HCT116 (cell line): ENCODE measurements around the gene ZBTB7C. TPM values are rescaled to one million over a fixed set of nuclear protein-coding genes. Genes with fewer than 3 reads are reported as not detected.

ENCODE experiments used
- ATAC-seq: fragments of 200-7000 bp; cut with Tn5 transposase; 2 replicates; pipeline ENCODE4 v1.9.1; 2020; ENCODE audit warnings: mild to moderate bottlenecking, moderate library complexity
- BruUV-seq: library from RNA; stranded (reverse); fragments of 400-500 nt; replicated peaks from 2 replicates; lab custom pipeline; 2021; lab: Mats Ljungman, UMichigan
- CTCF ChIA-PET: fragments of 300-600 bp; sonication (Branson Sonifier 250); formaldehyde crosslinking; loops from one replicate; lab custom pipeline; 2021; ENCODE audit warnings: antibody characterized with exemption; lab: Charles Lee
- POLR2A ChIA-PET: fragments of 300-600, 350-600 bp; sonication (Branson Sonifier 250); formaldehyde crosslinking; loops from one replicate; lab custom pipeline; 2021; ENCODE audit warnings: antibody characterized with exemption; lab: Charles Lee
- RAD21 ChIA-PET, 2 experiments: fragments of 300-600 bp; sonication (Branson Sonifier 250); formaldehyde crosslinking; loops; one replicate each; lab custom pipeline; 2023; ENCODE audit warnings: low total read pairs in 2 of 2; ENCODE audit not compliant: uncharacterized antibody in 2 of 2, unreplicated experiment in 2 of 2, low non-redundant PET in 1 of 2; lab: Charles Lee
- DNase-seq: peaks from one replicate; pipeline ENCODE4 v3.0.0-alpha.2; 2010; ENCODE audit warnings: low read depth, low spot score
- H2AFZ ChIP-seq: fragments of 200-600 bp; shearing (Covaris generic), sonication (generic); 2 replicates; pipeline ENCODE4 v1.6.1; 2017; ENCODE audit warnings: low read depth, mixed run types, mixed read lengths, antibody characterized with exemption, low read length; ENCODE audit not compliant: poor library complexity, severe bottlenecking
- H3K27ac ChIP-seq: 2 replicates; pipeline ENCODE4 v1.5.1; 2012; ENCODE audit warnings: low read depth, low read length
- H3K27me3 ChIP-seq: fragments of 200-600 bp; sonication (generic); 2 replicates; pipeline ENCODE4 v1.6.1; 2016; ENCODE audit warnings: mixed run types, low read length, mixed read lengths; ENCODE audit not compliant: insufficient read depth
- H3K36me3 ChIP-seq, 2 experiments: fragments of 200-500 bp in 1 of 2; fragments of 200-600 bp in 1 of 2; sonication (Bioruptor generic) in 1 of 2; sonication (generic) in 1 of 2; 2 replicates each; pipeline versions ENCODE4 v1.5.1 to v1.6.1; 2014 to 2016; ENCODE audit warnings: low read length in 2 of 2, inconsistent platforms in 1 of 2, mixed read lengths in 1 of 2, mixed run types in 1 of 2; ENCODE audit not compliant: insufficient read depth in 2 of 2, control insufficient read depth in 1 of 2
- H3K4me1 ChIP-seq, 2 experiments: fragments of 200-600 bp in 1 of 2; sonication (generic) in 1 of 2; 2 replicates each; pipeline versions ENCODE4 v1.5.1 to v1.6.1; 2012 to 2017; ENCODE audit warnings: low read length in 2 of 2, inconsistent platforms in 1 of 2, mild to moderate bottlenecking in 1 of 2, mixed read lengths in 1 of 2, mixed run types in 1 of 2, moderate library complexity in 1 of 2; ENCODE audit not compliant: insufficient read depth in 2 of 2, control insufficient read depth in 1 of 2
- H3K4me2 ChIP-seq: fragments of 200-600 bp; sonication (generic); 2 replicates; pipeline ENCODE4 v1.6.1; 2017; ENCODE audit warnings: mixed run types, low read length, mixed read lengths
- H3K4me3 ChIP-seq, 2 experiments: fragments of 200-600 bp in 1 of 2; sonication (generic) in 1 of 2; replicated peaks in 1 of 2; 2 replicates each; pipeline ENCODE4 v1.5.1; 2011 to 2016; ENCODE audit warnings: low read length in 2 of 2, control low read depth in 1 of 2, low read depth in 1 of 2, mild to moderate bottlenecking in 1 of 2, mixed read lengths in 1 of 2, mixed run types in 1 of 2
- H3K79me2 ChIP-seq: fragments of 200-600 bp; sonication (generic); 2 replicates; pipeline ENCODE4 v1.6.1; 2017; ENCODE audit warnings: mild to moderate bottlenecking, mixed run types, low read length, moderate library complexity, mixed read lengths; ENCODE audit not compliant: insufficient read depth
- H3K9ac ChIP-seq: fragments of 200-600 bp; sonication (generic); 2 replicates; pipeline ENCODE4 v1.6.1; 2016; ENCODE audit warnings: low read length, mixed read lengths
- H3K9me2 ChIP-seq: fragments of 200-600 bp; sonication (generic), shearing (Covaris generic); 2 replicates; pipeline ENCODE4 v1.6.1; 2017; ENCODE audit warnings: mixed run types, mild to moderate bottlenecking, moderate library complexity; ENCODE audit not compliant: insufficient read depth
- H3K9me3 ChIP-seq, 2 experiments: fragments of 200-500 bp in 1 of 2; fragments of 200-600 bp in 1 of 2; sonication (Bioruptor generic) in 1 of 2; sonication (generic) in 1 of 2; 2 replicates each; pipeline ENCODE4 v1.6.1; 2014 to 2017; ENCODE audit warnings: low read length in 2 of 2, mixed read lengths in 2 of 2, inconsistent platforms in 1 of 2, low read depth in 1 of 2, mild to moderate bottlenecking in 1 of 2, mixed run types in 1 of 2, moderate library complexity in 1 of 2; ENCODE audit not compliant: control insufficient read depth in 1 of 2, insufficient read depth in 1 of 2
- H4K20me1 ChIP-seq: fragments of 200-600 bp; sonication (generic), shearing (Covaris generic); 2 replicates; pipeline ENCODE4 v1.6.1; 2017; ENCODE audit warnings: mixed run types, mild to moderate bottlenecking, moderate library complexity; ENCODE audit not compliant: insufficient read depth
- CEBPB ChIP-seq: IDR thresholded peaks from 2 replicates; pipeline ENCODE4 v1.6.1; 2012; ENCODE audit warnings: low read depth
- EGR1 ChIP-seq: IDR thresholded peaks from 2 replicates; pipeline ENCODE4 v1.6.1; 2012; ENCODE audit warnings: low read depth
- ELF1 ChIP-seq: IDR thresholded peaks from 2 replicates; pipeline ENCODE4 v1.6.1; 2012; ENCODE audit warnings: low read depth, borderline replicate concordance
- EZH2 ChIP-seq: fragments of 200-600 bp; sonication (generic); IDR thresholded peaks from 2 replicates; pipeline ENCODE4 v1.6.1; 2017; ENCODE audit warnings: antibody characterized with exemption, mixed run types
- EZH2phosphoT487 ChIP-seq: fragments of 200-600 bp; IDR thresholded peaks from 2 replicates; pipeline ENCODE4 v1.6.1; 2018; ENCODE audit warnings: antibody characterized with exemption, borderline replicate concordance
- FOSL1 ChIP-seq: IDR thresholded peaks from 2 replicates; pipeline ENCODE4 v1.6.1; 2012; ENCODE audit warnings: low read depth
- POLR2A ChIP-seq: IDR thresholded peaks from 2 replicates; pipeline ENCODE4 v1.7.0; 2011; ENCODE audit warnings: borderline replicate concordance; ENCODE audit not compliant: insufficient read depth, insufficient read length; ENCODE audit errors: extremely low read depth
- POLR2AphosphoS5 ChIP-seq: IDR thresholded peaks from 2 replicates; pipeline ENCODE4 v1.6.1; 2011; ENCODE audit warnings: mild to moderate bottlenecking, low read depth, low read length, moderate library complexity
- RAD21 ChIP-seq: IDR thresholded peaks from 2 replicates; pipeline ENCODE4 v1.6.1; 2012; ENCODE audit warnings: low read depth, mild to moderate bottlenecking
- SP1 ChIP-seq: IDR thresholded peaks from 2 replicates; pipeline ENCODE4 v1.6.1; 2012; ENCODE audit warnings: low read depth
- SRF ChIP-seq: IDR thresholded peaks from 2 replicates; pipeline ENCODE4 v1.6.1; 2012; ENCODE audit warnings: low read depth
- TCF7L2 ChIP-seq: IDR thresholded peaks from 2 replicates; pipeline ENCODE4 v1.7.0; 2011; ENCODE audit warnings: borderline replicate concordance, inconsistent platforms; ENCODE audit not compliant: insufficient read depth, insufficient read length; ENCODE audit errors: extremely low read depth
- YY1 ChIP-seq: IDR thresholded peaks from 2 replicates; pipeline ENCODE4 v1.6.1; 2011; ENCODE audit warnings: low read length, low read depth, moderate library complexity, mild to moderate bottlenecking; ENCODE audit not compliant: insufficient replicate concordance; ENCODE audit errors: extremely low read depth
- ZFX ChIP-seq: fragments of 450-650 bp; IDR thresholded peaks from 2 replicates; pipeline ENCODE4 v1.6.1; 2017
- ZNF274 ChIP-seq: fragments of 200-500 bp; sonication (Bioruptor generic); IDR thresholded peaks from 2 replicates; pipeline ENCODE4 v1.6.1; 2014; ENCODE audit warnings: mild to moderate bottlenecking, low read depth, low read length, inconsistent platforms
- intact Hi-C: fragments of 100-400 bp; cut with micrococcal nuclease; formaldehyde crosslinking; loops from 2 replicates; pipeline ENCODE4 v1.10.0; 2022
- total RNA-seq: library from RNA; stranded (reverse); gene quantifications from one replicate; pipeline ENCODE4 v1.2.1, GENCODE V29; 2021; ENCODE audit not compliant: unreplicated experiment
- TF ChIP-seq, protein P1 (sequence below): IDR thresholded peaks from 2 replicates; pipeline ENCODE4 v1.6.1; 2011; ENCODE audit warnings: mild to moderate bottlenecking, low read length, moderate library complexity; ENCODE audit not compliant: insufficient replicate concordance; ENCODE audit errors: extremely low read depth
- TF ChIP-seq, protein P2 (sequence below): IDR thresholded peaks from 2 replicates; pipeline ENCODE4 v1.6.1; 2012
- TF ChIP-seq, protein P3 (sequence below): IDR thresholded peaks from 2 replicates; pipeline ENCODE4 v1.6.1; 2012

The ZBTB7C gene
- total RNA-seq, 1 experiment from 2014 or later: 0.37 TPM

DNA sequence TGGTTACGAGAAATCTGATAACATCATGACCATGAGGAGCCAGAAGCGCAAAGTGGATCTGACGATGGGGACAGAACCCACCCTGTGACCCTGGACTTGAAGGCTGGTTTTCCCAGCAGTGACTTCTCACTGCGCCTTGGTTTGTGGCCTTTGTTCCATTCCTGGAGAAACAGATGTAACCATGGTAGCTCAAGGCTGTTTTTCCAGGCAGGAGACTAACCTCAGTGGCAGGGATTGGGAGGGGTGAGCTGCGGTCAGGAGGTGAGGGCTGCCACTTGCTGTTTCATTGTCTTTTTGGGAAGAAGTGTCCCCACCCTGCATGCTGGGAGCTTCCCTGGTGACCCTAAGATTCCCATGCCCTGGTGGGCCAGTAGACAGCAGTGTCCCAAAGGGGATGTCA lies 362.3 kb downstream of the ZBTB7C start:
- Histone ChIP-seq H3K4me1 (peaks cover 0 to 8% of the 10 kb centered on the region in 2 experiments; a peak in 2 of 4 replicates), H3K4me3 (no peak overlapping the region), H3K9me3 (no peaks in the 10 kb centered on the region), H3K36me3 (no peaks in the 10 kb centered on the region), H3K9ac (no peak overlapping the region), H3K27ac (no peak overlapping the region), H3K9me2 (no peaks in the 10 kb centered on the region), H3K79me2 (no peaks in the 10 kb centered on the region), H2AFZ (no peak overlapping the region), H3K27me3 (peaks cover 13% of the 10 kb centered on the region; the same call in 1 of the 2 replicates), H3K4me2 (no peak overlapping the region), H4K20me1 (no peaks in the 10 kb centered on the region)
- DNase-seq: no peak
- intact Hi-C loops: no loop called here
- ChIA-PET RAD21 (no interaction called here), POLR2A (no interaction called here), CTCF (interaction anchor here (1.0 kb wide), 1 partner anchor 398 kb away, joined by 3 read pairs; no protein-coding TSS in a partner anchor)
- BruUV-seq: no TSS peak
- TF ChIP-seq ZNF274: no peak
- no peak for TF ChIP-seq ZFX
- no peak for ATAC-seq

DNA sequence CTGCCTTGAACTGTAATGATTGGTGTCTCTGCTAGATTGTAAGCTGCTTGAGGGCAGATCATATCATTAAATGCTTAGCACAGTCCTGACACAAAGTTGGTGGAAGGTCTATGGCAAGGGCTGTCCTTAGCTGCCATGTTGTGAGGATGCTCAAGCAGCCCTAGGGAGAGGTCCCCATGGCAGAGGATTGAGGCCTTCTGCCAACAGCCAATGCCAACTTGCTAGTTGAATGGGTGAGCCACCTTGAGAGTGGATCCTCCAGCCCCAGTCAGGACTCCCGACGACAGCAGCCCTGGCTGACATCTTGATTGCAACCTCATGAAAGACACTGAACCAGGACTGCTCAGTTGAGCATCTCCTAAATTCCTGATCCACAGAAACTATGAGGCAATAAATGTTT lies 363.4 kb downstream of the ZBTB7C start:
- H3K4me2 ChIP-seq: no peak overlapping the region
- no peak overlapping the region for H3K27ac ChIP-seq
- H3K36me3 ChIP-seq: no peaks in the 10 kb centered on the region
- peaks cover 0 to 8% of the 10 kb centered on the region in 2 experiments; a peak in 2 of 4 replicates for H3K4me1 ChIP-seq
- H3K27me3 ChIP-seq: peaks cover 13% of the 10 kb centered on the region; the same call in 1 of the 2 replicates
- no peak for DNase-seq
- no peak overlapping the region for H2AFZ ChIP-seq
- ChIA-PET POLR2A (no interaction called here), CTCF (no interaction called here), RAD21 (no interaction called here)
- no peak overlapping the region for H3K9ac ChIP-seq
- BruUV-seq: no TSS peak
- no peaks in the 10 kb centered on the region for H3K9me3 ChIP-seq
- no peaks in the 10 kb centered on the region for H3K79me2 ChIP-seq
- no peaks in the 10 kb centered on the region for H3K9me2 ChIP-seq
- no peaks in the 10 kb centered on the region for H4K20me1 ChIP-seq
- TF ChIP-seq POLR2AphosphoS5 (no peak), FOSL1 (no peak), SRF (no peak), EZH2phosphoT487 (no peak), EZH2 (no peak), CEBPB (no peak), ZFX (no peak), EGR1 (no peak), SP1 (no peak), POLR2A (no peak), YY1 (no peak), RAD21 (no peak), ELF1 (no peak), TCF7L2 (no peak), ZNF274 (no peak)
- TF ChIP-seq, protein P1, sequence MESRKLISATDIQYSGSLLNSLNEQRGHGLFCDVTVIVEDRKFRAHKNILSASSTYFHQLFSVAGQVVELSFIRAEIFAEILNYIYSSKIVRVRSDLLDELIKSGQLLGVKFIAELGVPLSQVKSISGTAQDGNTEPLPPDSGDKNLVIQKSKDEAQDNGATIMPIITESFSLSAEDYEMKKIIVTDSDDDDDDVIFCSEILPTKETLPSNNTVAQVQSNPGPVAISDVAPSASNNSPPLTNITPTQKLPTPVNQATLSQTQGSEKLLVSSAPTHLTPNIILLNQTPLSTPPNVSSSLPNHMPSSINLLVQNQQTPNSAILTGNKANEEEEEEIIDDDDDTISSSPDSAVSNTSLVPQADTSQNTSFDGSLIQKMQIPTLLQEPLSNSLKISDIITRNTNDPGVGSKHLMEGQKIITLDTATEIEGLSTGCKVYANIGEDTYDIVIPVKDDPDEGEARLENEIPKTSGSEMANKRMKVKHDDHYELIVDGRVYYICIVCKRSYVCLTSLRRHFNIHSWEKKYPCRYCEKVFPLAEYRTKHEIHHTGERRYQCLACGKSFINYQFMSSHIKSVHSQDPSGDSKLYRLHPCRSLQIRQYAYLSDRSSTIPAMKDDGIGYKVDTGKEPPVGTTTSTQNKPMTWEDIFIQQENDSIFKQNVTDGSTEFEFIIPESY: no peak
- TF ChIP-seq, protein P2, sequence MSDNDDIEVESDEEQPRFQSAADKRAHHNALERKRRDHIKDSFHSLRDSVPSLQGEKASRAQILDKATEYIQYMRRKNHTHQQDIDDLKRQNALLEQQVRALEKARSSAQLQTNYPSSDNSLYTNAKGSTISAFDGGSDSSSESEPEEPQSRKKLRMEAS: no peak
- TF ChIP-seq, protein P3, sequence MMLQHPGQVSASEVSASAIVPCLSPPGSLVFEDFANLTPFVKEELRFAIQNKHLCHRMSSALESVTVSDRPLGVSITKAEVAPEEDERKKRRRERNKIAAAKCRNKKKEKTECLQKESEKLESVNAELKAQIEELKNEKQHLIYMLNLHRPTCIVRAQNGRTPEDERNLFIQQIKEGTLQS: no peak
- no peak overlapping the region for H3K4me3 ChIP-seq
- no peak for ATAC-seq
- intact Hi-C loops: no loop called here
